Epithelial cell of proximal tubule (primary cell): Measurements from ENCODE around the gene RTN1. TPM values are rescaled to one million over a fixed set of nuclear protein-coding genes. Genes with fewer than 3 reads are reported as not detected.
A peak's percentile ranks its signal among the peaks of the same experiment; 100 is the strongest.

Experiments
- DNase-seq: peaks from one replicate; pipeline ENCODE4 v3.0.0-alpha.2; 2011; ENCODE audit warnings: low read depth
- H3K4me3 ChIP-seq: 2 replicates; pipeline ENCODE4 v1.5.1; 2011; ENCODE audit warnings: low read depth, mild to moderate bottlenecking, low read length
- CTCF ChIP-seq: conservative IDR thresholded peaks from 2 replicates; pipeline ENCODE4 v1.5.1; 2012; ENCODE audit warnings: low read depth, mild to moderate bottlenecking, low read length
- total RNA-seq: library from RNA; depleted of rRNA; stranded (reverse); fragments of >200 nt; gene quantifications from 2 replicates; pipeline ENCODE4 v1.2.3, GENCODE V29; 2015

Gene RTN1
- total RNA-seq, 1 donor from 2014 or later = 0.35 TPM

DNA sequence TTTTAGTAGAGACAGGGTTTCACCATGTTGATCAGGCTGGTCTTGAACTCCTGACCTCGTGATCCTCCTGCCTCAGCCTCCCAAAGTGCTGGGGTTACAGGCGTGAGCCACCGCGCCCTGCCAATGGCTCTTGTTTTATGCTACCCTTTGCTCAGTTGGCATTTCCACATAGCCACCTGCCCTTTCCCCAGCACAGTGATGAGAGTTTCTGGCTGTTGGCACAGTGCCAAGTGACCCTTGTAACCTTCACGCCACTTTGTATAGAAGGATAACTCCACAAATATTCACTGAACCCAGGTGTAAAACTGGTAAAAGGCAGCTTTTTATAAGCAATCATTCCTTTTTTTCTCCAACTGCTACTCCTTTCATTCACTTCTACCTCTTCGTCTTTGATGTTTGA, 275.5 kb downstream of the RTN1 start:
- DNase-seq = no peak
- no peak for TF ChIP-seq CTCF
- no peak overlapping the region for H3K4me3 ChIP-seq

DNA sequence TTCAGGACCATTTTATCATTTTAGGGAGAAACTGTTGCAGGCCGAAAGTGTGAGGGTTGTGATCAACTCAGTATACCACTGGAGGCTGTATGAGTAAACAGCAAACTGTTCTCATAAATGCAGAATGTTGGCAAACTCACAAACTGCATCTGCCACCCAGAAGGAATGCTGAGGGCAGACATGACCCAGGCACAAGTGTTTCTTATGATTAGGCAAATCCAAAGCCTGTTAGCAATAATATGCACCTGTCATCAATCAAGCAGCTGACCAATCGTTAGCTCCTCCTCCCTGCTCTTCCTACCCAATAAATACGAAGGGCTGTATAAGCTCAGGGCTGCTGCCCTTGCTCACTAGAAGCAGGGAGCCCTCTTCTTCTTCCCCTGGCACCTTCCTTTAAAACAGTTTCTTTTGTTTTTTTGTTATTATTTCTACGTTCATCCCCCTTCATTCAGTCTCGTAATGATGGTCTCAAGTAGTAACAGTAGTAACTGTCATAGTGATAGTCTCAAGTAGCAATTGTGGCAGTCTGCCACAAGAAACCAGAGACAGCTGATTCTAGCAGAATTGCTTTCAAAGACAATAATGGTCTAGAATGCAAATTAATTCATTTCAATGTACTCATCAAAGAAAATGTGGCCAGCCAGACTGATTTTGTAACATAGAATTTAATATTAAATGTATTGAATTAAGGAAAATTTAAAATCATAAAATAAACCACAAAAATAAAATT, 278.8 kb downstream of the RTN1 start:
- DNase-seq = no peak
- TF ChIP-seq CTCF = no peak
- no peak overlapping the region for H3K4me3 ChIP-seq

GRCh38 chr14:59588101-59588500, 282.5 kb downstream of the RTN1 start:
- TF ChIP-seq CTCF = no peak
- no peak for DNase-seq
- no peak overlapping the region for H3K4me3 ChIP-seq

DNA sequence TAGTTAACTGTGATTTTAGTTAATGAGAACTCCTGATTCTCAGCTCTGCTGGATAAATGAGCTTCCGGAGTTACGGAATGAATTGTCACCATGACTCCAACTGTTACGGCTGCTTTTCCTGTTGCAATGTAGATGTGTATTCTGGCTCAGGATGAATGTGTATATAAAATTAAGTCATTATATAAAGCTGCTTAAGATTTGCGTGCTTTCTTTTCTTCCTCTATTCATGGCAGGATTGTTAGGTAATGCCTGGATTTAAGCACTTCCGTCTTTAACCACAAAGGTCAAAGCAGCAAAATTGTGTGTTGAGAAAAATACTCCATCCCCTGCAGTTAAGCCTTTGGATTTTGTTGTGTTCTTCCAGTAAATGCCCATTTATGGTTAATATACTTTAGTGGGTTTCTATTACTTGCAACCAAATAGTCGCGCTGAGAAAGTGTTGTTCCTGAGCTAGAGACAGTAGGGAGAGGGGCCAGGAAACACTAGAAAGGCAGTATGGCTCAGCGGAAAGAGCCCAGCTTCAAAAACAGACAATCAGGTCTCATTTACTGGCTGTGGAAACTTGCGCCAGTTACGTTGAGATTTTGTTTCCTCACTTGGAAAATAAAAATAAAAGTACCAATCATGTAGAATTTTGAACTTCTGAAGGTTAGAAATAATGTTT, 284.6 kb downstream of the RTN1 start:
- TF ChIP-seq CTCF = no peak
- no peak for DNase-seq
- no peak overlapping the region for H3K4me3 ChIP-seq

DNA sequence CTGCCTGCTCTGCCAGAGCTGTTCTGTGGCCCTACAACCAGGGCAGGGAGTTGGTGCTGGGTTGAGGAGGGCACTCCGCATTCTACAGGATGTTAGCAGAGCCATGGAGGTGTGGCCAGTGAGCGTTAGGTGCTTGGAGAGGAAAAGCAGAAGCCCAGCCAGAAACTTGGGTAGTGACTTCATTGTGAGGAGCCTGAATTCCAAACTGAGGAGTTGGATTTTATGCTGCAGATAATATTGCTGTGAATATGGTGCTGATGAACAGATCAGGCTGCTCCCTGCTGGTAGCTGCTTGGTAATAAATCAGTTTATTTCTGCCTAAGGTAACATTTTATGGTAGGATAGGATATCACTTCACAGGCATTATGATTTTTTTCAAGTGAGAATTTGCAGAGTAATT, 286.8 kb downstream of the RTN1 start:
- no peak overlapping the region for H3K4me3 ChIP-seq
- no peak for TF ChIP-seq CTCF
- no peak for DNase-seq

DNA sequence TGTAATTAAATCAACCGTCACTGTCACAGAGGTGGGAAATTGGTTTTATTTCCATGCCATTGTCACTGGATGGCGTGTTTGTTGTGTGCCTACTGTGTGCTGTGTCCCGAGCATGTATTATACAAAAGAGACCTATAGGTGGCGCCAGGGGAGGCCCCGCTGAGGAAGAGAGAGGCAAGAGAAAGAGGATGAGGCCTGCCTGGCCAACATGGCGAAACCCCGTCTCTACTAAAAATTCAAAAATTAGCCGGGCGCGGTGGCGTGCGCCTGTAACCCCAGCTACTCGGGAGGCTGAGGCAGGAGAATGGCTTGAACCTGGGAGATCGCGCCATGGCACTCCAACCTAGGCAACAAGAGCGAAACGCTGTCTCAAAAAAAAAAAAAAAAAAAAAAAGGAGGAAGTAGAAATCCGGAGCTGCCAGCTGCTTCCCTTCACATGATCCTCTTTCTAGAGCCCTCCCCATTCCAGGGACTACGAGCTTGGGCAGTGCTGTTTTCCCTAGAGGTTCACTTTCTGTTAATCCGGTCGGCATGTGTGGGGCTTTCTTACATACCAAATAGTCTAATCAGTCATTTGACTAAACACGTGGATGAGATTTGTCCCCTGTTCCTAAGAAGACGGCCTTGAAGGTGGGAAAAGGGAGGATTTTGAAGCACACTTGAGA, 287.6 kb downstream of the RTN1 start:
- peak; percentile 32 for TF ChIP-seq CTCF
- no peak overlapping the region for H3K4me3 ChIP-seq
- no peak for DNase-seq
